Esophagus muscularis mucosa (tissue), 4 donors: ENCODE data around the gene DOCK2.

Source experiments
- EP300 ChIP-seq: sonication (generic); formaldehyde crosslinking; IDR thresholded peaks from one replicate; pipeline ENCODE4 v1.6.1; 2017; ENCODE audit warnings: antibody characterized with exemption
- POLR2A ChIP-seq: fragments of 450-650 bp; IDR thresholded peaks from one replicate; pipeline ENCODE4 v1.6.1; 2017; ENCODE audit warnings: antibody characterized with exemption, moderate library complexity, mild to moderate bottlenecking, low read depth
- POLR2AphosphoS5 ChIP-seq, 2 donors: sonication (generic); formaldehyde crosslinking; IDR thresholded peaks; one replicate each; pipeline ENCODE4 v1.6.1; 2017; ENCODE audit warnings: antibody characterized with exemption in 2 of 2
- TF ChIP-seq, protein P1 (sequence below), 3 experiments: fragments of 200-600 bp in 2 of 3; fragments of 450-650 bp in 1 of 3; sonication (generic) in 2 of 3; IDR thresholded peaks; one replicate each; pipeline ENCODE4 v1.5.1; 2017 to 2019; ENCODE audit warnings: antibody characterized with exemption in 3 of 3, mild to moderate bottlenecking in 2 of 3, moderate library complexity in 1 of 3

GRCh38 chr5:169911448-169912212 is 274.6 kb downstream of the DOCK2 start:
- TF ChIP-seq, protein P1, sequence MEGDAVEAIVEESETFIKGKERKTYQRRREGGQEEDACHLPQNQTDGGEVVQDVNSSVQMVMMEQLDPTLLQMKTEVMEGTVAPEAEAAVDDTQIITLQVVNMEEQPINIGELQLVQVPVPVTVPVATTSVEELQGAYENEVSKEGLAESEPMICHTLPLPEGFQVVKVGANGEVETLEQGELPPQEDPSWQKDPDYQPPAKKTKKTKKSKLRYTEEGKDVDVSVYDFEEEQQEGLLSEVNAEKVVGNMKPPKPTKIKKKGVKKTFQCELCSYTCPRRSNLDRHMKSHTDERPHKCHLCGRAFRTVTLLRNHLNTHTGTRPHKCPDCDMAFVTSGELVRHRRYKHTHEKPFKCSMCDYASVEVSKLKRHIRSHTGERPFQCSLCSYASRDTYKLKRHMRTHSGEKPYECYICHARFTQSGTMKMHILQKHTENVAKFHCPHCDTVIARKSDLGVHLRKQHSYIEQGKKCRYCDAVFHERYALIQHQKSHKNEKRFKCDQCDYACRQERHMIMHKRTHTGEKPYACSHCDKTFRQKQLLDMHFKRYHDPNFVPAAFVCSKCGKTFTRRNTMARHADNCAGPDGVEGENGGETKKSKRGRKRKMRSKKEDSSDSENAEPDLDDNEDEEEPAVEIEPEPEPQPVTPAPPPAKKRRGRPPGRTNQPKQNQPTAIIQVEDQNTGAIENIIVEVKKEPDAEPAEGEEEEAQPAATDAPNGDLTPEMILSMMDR (IDR thresholded peaks at IDR 0.05), result no peak
- no peak for TF ChIP-seq POLR2AphosphoS5 (IDR thresholded peaks at IDR 0.05)
- no peak for TF ChIP-seq POLR2A
- no peak for TF ChIP-seq EP300
